Measurements from ENCODE around the gene SLC37A1. TPM values are rescaled to one million over a fixed set of nuclear protein-coding genes. Genes with fewer than 3 reads are reported as not detected.

SLC37A1 gene
- total RNA-seq, 1 experiment from 2014 or later: 23.5 TPM

DNA sequence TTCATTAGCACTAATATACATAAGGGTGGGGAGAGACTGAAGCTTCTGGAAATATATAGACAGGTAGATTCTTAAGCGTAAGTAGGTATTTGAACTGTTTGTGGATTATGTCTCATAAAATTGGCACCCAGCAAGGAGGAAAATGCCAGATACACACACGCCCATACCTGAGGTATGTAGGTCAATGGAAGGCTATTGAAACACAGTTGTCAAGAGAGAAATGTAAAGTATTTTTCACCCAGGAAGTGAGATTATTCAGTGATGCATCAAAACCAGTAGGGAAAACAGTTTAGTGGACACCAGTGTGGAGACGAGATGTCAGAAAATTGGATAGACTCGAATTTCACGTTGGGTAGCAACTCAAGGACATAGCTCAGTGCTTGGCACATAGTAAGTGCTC is 12.9 kb upstream of the SLC37A1 start:
- no peaks in the 10 kb centered on the region for H3K27me3 ChIP-seq (ENCODE audit: insufficient read depth, low read depth)
- DNase-seq: peak; percentile 18 to 92
- H3K79me2 ChIP-seq (ENCODE audit: low read depth): no peaks in the 10 kb centered on the region
- no peak overlapping the region for H2AFZ ChIP-seq
- no peaks in the 10 kb centered on the region for H3K9me2 ChIP-seq (ENCODE audit: insufficient read depth)
- H3F3A ChIP-seq (ENCODE audit: insufficient read depth, low read depth): peaks cover 6% of the 10 kb centered on the region; the same call in 1 of the 2 replicates
- ChIA-PET POLR2A (ENCODE audit: unreplicated experiment) (interaction anchor here (0.6 to 0.7 kb wide), 2 partner anchors 35 to 93 kb away, joined by 6 to 8 read pairs; no protein-coding TSS in a partner anchor), CTCF (no interaction called here)
- no peaks in the 10 kb centered on the region for H4K20me1 ChIP-seq (ENCODE audit: insufficient read depth)
- peaks cover 27% of the 10 kb centered on the region for H3K4me1 ChIP-seq (replicated peaks; ENCODE audit: insufficient read depth)
- H3K4me2 ChIP-seq: peak overlapping the region; percentile 30
- no TSS peak for BruUV-seq (replicated peaks)
- H3K27ac ChIP-seq: peak overlapping the region; percentile 66
- H3K36me3 ChIP-seq (ENCODE audit: low read depth): no peaks in the 10 kb centered on the region
- intact Hi-C loops (cut with micrococcal nuclease; ENCODE audit: unreplicated experiment): no loop called here
- H3K4me3 ChIP-seq: no peak overlapping the region
- TF ChIP-seq, protein P1, sequence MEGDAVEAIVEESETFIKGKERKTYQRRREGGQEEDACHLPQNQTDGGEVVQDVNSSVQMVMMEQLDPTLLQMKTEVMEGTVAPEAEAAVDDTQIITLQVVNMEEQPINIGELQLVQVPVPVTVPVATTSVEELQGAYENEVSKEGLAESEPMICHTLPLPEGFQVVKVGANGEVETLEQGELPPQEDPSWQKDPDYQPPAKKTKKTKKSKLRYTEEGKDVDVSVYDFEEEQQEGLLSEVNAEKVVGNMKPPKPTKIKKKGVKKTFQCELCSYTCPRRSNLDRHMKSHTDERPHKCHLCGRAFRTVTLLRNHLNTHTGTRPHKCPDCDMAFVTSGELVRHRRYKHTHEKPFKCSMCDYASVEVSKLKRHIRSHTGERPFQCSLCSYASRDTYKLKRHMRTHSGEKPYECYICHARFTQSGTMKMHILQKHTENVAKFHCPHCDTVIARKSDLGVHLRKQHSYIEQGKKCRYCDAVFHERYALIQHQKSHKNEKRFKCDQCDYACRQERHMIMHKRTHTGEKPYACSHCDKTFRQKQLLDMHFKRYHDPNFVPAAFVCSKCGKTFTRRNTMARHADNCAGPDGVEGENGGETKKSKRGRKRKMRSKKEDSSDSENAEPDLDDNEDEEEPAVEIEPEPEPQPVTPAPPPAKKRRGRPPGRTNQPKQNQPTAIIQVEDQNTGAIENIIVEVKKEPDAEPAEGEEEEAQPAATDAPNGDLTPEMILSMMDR (conservative IDR thresholded peaks at IDR 0.05): no peak
- no peak for TF ChIP-seq EZH2 (IDR thresholded peaks at IDR 0.05; ENCODE audit: low read depth)
- H3K9me3 ChIP-seq (ENCODE audit: insufficient read depth, low read depth): no peaks in the 10 kb centered on the region

DNA sequence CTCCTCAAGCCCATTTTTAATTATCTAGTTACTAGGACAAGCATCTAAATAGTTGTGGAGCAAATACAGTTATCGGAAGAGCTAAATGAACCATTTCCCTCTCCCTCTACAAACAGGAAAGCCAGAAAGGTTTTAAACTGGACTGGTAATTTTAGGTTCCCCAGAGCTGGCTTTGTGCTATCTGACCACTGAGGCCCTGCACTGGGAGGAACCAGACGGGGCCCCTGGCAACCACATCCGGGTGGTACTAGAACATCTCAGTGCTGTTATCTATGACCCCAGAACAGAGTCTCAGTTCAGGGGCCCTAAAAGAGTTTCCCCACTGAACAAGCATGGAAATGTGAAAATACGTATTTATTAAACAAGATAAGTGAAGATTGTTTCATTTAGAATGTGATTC is 9.9 kb upstream of the SLC37A1 start:
- ChIA-PET POLR2A (ENCODE audit: unreplicated experiment) (no interaction called here), CTCF (no interaction called here)
- Histone ChIP-seq H3K79me2 (ENCODE audit: low read depth) (no peaks in the 10 kb centered on the region), H3K9me3 (ENCODE audit: insufficient read depth, low read depth) (no peaks in the 10 kb centered on the region), H3K27me3 (ENCODE audit: insufficient read depth, low read depth) (no peaks in the 10 kb centered on the region), H3K4me1 (replicated peaks; ENCODE audit: insufficient read depth) (peaks cover 27% of the 10 kb centered on the region), H3K4me2 (no peak overlapping the region), H3K36me3 (ENCODE audit: low read depth) (no peaks in the 10 kb centered on the region), H3K27ac (no peak overlapping the region), H3K4me3 (no peak overlapping the region), H4K20me1 (ENCODE audit: insufficient read depth) (no peaks in the 10 kb centered on the region), H3F3A (ENCODE audit: insufficient read depth, low read depth) (peaks cover 16% of the 10 kb centered on the region; the same call in 1 of the 2 replicates), H3K9me2 (ENCODE audit: insufficient read depth) (no peaks in the 10 kb centered on the region), H2AFZ (no peak overlapping the region)
- intact Hi-C loops (cut with micrococcal nuclease; ENCODE audit: unreplicated experiment): no loop called here
- TF ChIP-seq EZH2 (IDR thresholded peaks at IDR 0.05; ENCODE audit: low read depth): no peak
- TF ChIP-seq, protein P1 (conservative IDR thresholded peaks at IDR 0.05): no peak
- BruUV-seq (replicated peaks): no TSS peak
- DNase-seq: no peak

DNA sequence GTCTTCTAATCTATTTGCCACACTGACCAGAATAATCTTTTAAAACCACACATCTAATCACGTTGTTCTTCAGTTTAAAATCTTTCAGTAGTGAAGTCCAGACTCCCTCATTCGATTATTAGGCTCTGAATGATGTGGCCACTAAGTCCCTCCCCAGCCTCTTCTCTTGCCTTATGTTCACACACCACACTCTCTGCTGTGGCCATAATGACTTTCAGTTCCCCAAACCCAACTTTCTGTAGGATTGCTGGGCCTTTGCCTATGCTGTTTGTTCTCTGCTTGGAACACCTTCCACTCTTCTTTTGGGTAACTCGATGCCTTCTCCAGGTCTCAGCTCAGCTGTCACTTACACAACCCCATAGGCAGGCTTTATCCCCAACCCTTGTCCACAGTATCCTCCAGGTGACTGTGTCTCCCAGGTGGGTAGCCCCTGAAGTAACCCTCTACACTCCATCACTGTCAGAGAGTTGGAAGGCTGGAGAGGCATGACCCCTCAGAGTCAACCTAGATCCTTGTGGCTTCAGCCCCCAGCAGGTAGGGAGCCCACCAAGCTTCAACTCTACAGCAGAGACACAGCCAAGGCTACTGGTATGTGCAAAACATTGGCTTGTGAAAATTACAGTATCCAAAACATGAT is 8.4 kb upstream of the SLC37A1 start:
- H3K4me1 ChIP-seq (replicated peaks; ENCODE audit: insufficient read depth): peaks cover 36% of the 10 kb centered on the region
- H3K4me2 ChIP-seq: no peak overlapping the region
- H3K27me3 ChIP-seq (ENCODE audit: insufficient read depth, low read depth): no peaks in the 10 kb centered on the region
- H4K20me1 ChIP-seq (ENCODE audit: insufficient read depth): no peaks in the 10 kb centered on the region
- POLR2A ChIA-PET (ENCODE audit: unreplicated experiment): no interaction called here
- no peak overlapping the region for H3K27ac ChIP-seq
- no TSS peak for BruUV-seq (replicated peaks)
- no peak for TF ChIP-seq EZH2 (IDR thresholded peaks at IDR 0.05; ENCODE audit: low read depth)
- TF ChIP-seq, protein P1 (conservative IDR thresholded peaks at IDR 0.05): no peak
- H3K9me2 ChIP-seq (ENCODE audit: insufficient read depth): no peaks in the 10 kb centered on the region
- no peaks in the 10 kb centered on the region for H3K36me3 ChIP-seq (ENCODE audit: low read depth)
- H3K79me2 ChIP-seq (ENCODE audit: low read depth): no peaks in the 10 kb centered on the region
- H3K9me3 ChIP-seq (ENCODE audit: insufficient read depth, low read depth): no peaks in the 10 kb centered on the region
- H3K4me3 ChIP-seq: no peak overlapping the region
- peaks cover 18% of the 10 kb centered on the region; the same call in 1 of the 2 replicates for H3F3A ChIP-seq (ENCODE audit: insufficient read depth, low read depth)
- H2AFZ ChIP-seq: no peak overlapping the region
- no peak for DNase-seq
- CTCF ChIA-PET: interaction anchor here (0.6 kb wide), 1 partner anchor 110 kb away, joined by 3 read pairs; no protein-coding TSS in a partner anchor
- intact Hi-C loops (cut with micrococcal nuclease; ENCODE audit: unreplicated experiment): no loop called here
